Smooth muscle cell of the umbilical artery (primary cell): ENCODE results near the gene CARD6. TPM values are rescaled to one million over a fixed set of nuclear protein-coding genes. Genes with fewer than 3 reads are reported as not detected.

Experiments
- total RNA-seq: library from RNA; depleted of rRNA; stranded (reverse); fragments of >200 nt; gene quantifications from 2 replicates; pipeline ENCODE4 v1.2.3, GENCODE V29; 2014

CARD6 gene, protein sequence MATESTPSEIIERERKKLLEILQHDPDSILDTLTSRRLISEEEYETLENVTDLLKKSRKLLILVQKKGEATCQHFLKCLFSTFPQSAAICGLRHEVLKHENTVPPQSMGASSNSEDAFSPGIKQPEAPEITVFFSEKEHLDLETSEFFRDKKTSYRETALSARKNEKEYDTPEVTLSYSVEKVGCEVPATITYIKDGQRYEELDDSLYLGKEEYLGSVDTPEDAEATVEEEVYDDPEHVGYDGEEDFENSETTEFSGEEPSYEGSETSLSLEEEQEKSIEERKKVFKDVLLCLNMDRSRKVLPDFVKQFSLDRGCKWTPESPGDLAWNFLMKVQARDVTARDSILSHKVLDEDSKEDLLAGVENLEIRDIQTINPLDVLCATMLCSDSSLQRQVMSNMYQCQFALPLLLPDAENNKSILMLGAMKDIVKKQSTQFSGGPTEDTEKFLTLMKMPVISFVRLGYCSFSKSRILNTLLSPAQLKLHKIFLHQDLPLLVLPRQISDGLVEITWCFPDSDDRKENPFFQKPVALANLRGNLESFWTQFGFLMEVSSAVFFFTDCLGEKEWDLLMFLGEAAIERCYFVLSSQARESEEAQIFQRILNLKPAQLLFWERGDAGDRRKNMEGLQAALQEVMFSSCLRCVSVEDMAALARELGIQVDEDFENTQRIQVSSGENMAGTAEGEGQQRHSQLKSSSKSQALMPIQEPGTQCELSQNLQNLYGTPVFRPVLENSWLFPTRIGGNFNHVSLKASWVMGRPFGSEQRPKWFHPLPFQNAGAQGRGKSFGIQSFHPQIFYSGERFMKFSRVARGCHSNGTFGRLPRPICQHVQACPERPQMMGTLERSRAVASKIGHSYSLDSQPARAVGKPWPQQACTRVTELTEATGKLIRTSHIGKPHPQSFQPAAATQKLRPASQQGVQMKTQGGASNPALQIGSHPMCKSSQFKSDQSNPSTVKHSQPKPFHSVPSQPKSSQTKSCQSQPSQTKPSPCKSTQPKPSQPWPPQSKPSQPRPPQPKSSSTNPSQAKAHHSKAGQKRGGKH
- 2.0 and 4.2 TPM in 2 replicates for total RNA-seq

DNA sequence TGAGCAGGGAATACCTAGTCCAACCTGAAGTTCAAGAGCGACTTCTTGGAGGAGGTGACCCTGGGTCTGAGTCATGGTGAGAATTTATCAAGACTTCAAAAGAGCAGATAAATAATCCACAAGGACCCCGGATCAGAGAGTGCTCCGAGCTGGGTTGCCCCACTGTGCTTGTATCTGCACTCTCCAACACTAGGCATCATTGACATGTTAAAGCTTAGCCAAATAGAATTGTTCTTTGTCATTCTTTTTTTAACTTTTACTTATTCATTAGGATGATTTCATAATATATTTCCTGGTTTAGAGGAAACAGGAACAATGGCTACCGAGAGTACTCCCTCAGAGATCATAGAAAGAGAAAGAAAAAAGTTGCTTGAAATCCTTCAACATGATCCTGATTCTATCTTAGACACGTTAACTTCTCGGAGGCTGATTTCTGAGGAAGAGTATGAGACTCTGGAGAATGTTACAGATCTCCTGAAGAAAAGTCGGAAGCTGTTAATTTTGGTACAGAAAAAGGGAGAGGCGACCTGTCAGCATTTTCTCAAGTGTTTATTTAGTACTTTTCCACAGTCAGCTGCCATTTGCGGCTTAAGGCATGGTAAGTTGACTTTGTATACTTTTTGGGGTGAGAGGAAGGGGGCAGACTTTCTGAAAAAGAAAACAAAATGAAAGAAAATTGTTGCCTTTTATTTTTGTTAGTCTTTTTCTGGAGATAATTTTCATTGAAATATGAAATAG, at the start of gene CARD6:
Gene CARD6 (plus strand): TSS at position 300 of the 738 bp plus-strand sequence. CDS start 16 bp downstream, at position 316.

DNA sequence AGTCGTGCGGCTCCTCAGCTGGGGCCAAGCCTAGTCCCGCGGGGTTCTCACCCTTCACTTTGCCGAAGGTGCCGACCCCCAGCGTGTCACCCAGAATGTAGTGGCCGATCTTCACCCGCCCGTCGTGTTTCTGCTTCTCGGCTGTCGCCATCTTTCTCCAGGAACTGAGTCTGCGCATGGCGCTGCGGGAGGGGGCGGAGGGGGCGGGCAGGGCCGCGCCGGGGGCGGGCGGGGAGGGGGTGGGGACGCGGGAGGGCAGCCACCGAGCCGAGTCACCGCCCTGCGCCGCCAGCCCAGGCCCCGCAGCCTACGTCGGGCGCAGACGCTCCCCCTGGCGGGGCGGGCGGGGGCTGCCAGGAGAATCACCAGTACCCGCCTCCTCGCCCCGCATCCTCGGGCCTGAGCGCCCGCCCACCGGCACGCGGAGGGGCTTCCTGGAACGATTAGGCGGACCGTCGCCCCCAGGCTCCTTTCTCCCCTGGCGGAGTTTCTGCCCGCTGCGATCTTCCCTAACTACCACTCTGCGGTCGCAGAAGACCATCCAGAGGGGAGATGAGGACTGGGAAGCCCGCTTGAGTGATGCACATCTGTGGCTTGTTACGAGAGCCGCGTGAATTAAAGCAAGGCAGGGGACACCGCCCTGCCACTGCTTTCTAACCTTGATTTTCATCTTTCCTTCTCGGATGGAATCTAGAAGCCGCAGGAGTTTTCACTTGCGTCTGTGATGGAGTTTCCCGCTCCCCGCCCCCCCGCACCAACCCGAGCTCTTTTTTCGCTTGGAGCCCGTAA, 43.0 kb upstream of the CARD6 start, which contains the start of gene PRKAA1:
Gene PRKAA1 (minus strand): TSS at position 363 of the 789 bp plus-strand sequence. CDS start 185 bp downstream, at position 178.

DNA sequence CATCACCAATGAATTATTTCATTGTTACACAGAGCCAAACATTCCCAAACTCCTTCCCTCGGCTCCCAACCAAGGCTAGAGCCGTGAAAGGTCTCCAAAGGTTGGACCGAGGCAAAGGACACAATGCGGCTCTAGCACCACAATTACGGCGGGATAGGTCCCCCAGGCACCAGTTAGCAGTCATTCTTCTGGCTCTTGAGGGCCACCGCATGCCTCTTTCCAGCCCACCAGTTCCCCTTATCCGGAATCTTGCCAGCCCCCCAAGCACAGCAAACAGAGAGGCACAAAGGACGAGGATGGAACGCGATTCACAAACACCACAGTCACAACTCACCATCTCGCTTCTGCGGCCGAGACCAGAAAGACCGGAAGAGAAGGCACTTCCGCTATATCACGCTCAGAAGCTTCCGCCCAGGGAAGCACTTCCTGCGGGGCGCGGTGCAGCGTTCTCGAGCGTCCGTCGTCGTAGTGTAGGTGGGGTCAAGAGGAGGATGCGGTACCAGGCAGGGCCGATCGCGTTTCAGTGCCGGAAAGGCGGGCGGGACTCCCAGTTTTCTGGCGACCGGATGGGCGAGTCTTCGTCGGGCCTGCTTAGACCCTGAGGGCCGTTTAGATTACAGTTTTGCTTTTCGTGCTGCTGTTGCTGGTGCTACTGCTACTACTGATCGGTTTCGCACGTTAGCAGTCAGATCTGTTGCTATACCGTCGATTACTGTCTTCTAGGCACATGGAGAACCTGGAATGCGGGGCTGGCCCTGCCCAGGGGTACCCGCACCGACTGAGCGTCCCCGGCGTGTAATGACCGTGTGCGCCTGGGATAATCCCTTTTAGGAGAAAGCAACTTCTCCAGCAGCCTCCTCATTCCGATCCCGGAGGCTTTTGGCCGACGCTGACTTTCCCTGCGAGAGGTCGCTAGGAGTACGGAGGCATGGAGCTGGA, 6.0 kb upstream of the CARD6 start, which contains the start of gene RPL37:
Gene RPL37 (minus strand): TSS at position 374 of the 939 bp plus-strand sequence. CDS start 37 bp downstream, at position 337.

DNA sequence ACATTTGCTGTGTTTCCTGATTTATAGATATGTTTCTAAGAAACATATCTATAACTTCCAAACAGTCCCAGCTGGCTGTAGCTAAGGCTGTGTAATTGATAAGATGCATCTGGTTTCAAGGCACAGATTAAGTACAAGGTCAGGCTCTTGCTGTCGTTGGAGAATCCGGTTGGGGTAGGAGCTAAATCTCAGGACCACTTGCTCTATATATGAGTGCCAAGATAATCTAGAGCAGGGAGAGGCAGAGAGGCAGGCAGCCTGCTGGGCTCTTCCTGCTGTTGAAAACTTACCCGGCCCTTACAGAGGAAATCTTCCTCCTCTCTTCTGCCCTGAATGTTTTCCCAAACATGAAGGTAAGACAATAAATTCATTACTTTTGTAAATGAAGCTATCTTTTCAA, 68.1 kb downstream of the CARD6 start, which contains the start of gene C7:
Gene C7 (plus strand): TSS at position 234 of the 400 bp plus-strand sequence. CDS start 114 bp downstream, at position 348.

Other genes starting within 250 kb of the CARD6 start
- gene PTGER4, start 161.5 kb upstream of the CARD6 start, total RNA-seq, result 1.5 and 2.7 TPM in 2 replicates
- gene TTC33, start 85.4 kb upstream of the CARD6 start, total RNA-seq, result 14.7 and 16.3 TPM in 2 replicates
- gene PRKAA1, start 43.0 kb upstream of the CARD6 start, total RNA-seq, result 113 and 135 TPM in 2 replicates
- gene RPL37, start 6.1 kb upstream of the CARD6 start, total RNA-seq, result 165 and 192 TPM in 2 replicates
- gene C7, start 68.1 kb downstream of the CARD6 start, total RNA-seq, result not detected in 2 replicates
- gene MROH2B, start 230.0 kb downstream of the CARD6 start, total RNA-seq, result not detected in 2 replicates